ENCODE results near the gene TRAPPC10. TPM values are rescaled to one million over a fixed set of nuclear protein-coding genes. Genes with fewer than 3 reads are reported as not detected.

Gene TRAPPC10, protein sequence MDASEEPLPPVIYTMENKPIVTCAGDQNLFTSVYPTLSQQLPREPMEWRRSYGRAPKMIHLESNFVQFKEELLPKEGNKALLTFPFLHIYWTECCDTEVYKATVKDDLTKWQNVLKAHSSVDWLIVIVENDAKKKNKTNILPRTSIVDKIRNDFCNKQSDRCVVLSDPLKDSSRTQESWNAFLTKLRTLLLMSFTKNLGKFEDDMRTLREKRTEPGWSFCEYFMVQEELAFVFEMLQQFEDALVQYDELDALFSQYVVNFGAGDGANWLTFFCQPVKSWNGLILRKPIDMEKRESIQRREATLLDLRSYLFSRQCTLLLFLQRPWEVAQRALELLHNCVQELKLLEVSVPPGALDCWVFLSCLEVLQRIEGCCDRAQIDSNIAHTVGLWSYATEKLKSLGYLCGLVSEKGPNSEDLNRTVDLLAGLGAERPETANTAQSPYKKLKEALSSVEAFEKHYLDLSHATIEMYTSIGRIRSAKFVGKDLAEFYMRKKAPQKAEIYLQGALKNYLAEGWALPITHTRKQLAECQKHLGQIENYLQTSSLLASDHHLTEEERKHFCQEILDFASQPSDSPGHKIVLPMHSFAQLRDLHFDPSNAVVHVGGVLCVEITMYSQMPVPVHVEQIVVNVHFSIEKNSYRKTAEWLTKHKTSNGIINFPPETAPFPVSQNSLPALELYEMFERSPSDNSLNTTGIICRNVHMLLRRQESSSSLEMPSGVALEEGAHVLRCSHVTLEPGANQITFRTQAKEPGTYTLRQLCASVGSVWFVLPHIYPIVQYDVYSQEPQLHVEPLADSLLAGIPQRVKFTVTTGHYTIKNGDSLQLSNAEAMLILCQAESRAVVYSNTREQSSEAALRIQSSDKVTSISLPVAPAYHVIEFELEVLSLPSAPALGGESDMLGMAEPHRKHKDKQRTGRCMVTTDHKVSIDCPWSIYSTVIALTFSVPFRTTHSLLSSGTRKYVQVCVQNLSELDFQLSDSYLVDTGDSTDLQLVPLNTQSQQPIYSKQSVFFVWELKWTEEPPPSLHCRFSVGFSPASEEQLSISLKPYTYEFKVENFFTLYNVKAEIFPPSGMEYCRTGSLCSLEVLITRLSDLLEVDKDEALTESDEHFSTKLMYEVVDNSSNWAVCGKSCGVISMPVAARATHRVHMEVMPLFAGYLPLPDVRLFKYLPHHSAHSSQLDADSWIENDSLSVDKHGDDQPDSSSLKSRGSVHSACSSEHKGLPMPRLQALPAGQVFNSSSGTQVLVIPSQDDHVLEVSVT
- total RNA-seq (2021; ENCODE audit: unreplicated experiment) (31.5 TPM), Bru-seq, nascent RNA (percentile 77 among the genes with signal in this experiment), BruChase-seq, experiment 1, labeled RNA remaining after a 6-hour chase (percentile 82 among the genes with signal in this experiment), BruChase-seq, experiment 2, labeled RNA remaining after a 2-hour chase (percentile 75 among the genes with signal in this experiment)
- polyA plus RNA-seq (2012): 13.1 and 16.6 TPM in 2 replicates
- long read RNA-seq, partial matches to known transcripts: 10 of 21 reads
- long read RNA-seq, other reads (novel, unspliced or antisense): 7 of 21 reads

DNA sequence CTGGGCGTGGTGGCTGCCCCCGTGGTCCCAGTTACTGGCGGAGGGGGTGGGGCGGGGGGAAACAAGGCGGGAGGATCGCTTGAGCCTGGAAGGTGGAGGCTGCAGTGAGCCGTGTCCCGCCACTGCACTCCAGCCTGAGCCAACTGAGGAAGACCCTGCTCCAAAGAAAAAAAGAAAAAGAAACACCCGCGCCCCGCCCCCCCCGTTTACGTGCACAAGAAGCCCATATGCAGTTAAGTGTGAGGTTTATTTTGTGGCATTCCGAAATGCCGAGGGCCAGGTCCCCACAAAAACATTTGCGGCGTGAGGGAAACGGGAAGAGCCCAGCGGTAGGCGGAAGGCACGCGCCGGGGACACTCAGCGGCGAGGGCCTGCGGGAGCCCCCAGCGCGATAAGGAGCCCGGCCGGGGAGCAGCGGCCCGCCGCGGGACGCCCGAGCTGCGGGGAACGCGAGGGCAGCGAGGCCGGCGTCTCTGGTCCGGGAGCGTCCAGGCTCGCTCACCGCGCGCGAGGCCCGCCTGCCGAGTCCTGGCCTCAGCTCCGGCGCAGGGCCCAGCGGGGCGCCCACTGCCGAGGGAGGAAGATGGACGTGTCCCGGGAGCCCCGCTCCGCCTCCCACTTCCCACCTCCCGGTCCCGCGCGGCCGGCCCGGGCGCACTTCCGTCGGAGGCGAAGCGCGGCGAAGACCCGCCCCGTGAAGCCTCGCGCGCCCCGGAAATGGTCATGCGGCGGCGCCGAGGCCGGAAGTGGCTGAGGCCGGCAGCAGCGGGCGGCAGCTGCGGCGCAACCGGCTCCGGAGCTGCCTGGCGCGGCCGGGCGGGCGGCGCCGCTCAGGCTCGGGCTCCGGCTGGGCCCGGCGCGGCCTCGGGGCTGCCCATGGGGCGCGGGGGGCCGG is at the start of gene TRAPPC10:
TSS of gene TRAPPC10 (plus strand) at position 731 of the 895 bp plus-strand sequence. CDS start 185 bp downstream, outside the sequence.
- no peaks in the 10 kb centered on the region for H3K9me2 ChIP-seq (ENCODE audit: insufficient read depth)
- POLR2A ChIA-PET: interaction anchor here (0.5 kb wide), 1 partner anchor 35 kb away, joined by 3 read pairs; no protein-coding TSS in a partner anchor
- H2AFZ ChIP-seq (ENCODE audit: low read depth, low read length, poor library complexity, severe bottlenecking): no peak within 1 kb of the TSS
- CTCF ChIA-PET: no interaction called here
- H3K9ac ChIP-seq (ENCODE audit: low read length): peak within 1 kb of the TSS; percentile 91
- H3K4me1 ChIP-seq (ENCODE audit: control insufficient read depth in 1 of 2, insufficient read depth in 2 of 2, low read length in 2 of 2): peaks cover 18 to 23% of the 10 kb centered on the region in 2 experiments
- peak; percentile 90 for ATAC-seq
- intact Hi-C loops (cut with micrococcal nuclease): no loop called here
- peak within 1 kb of the TSS; percentile 73 to 82 for H3K4me3 ChIP-seq (replicated peaks in 1 of 2; ENCODE audit: low read depth in 1 of 2, low read length in 2 of 2)
- H3K79me2 ChIP-seq (ENCODE audit: insufficient read depth, low read length): peaks cover 43% of the 10 kb centered on the region
- RAD21 ChIA-PET (ENCODE audit: low non-redundant PET in 1 of 2, low total read pairs in 2 of 2, uncharacterized antibody in 2 of 2, unreplicated experiment in 2 of 2): interaction anchor here in 1 of 2 experiments (0.7 kb wide), 1 partner anchor 18 kb away, joined by 3 read pairs; no protein-coding TSS in a partner anchor
- no TSS peak for BruUV-seq (replicated peaks)
- no peaks in the 10 kb centered on the region for H3K36me3 ChIP-seq (ENCODE audit: control insufficient read depth in 1 of 2, insufficient read depth in 2 of 2, low read length in 2 of 2)
- no peaks in the 10 kb centered on the region for H3K27me3 ChIP-seq (ENCODE audit: insufficient read depth, low read length)
- H3K4me2 ChIP-seq (ENCODE audit: low read length): peak within 1 kb of the TSS; percentile 87
- peak within 1 kb of the TSS; percentile 90 for H3K27ac ChIP-seq (ENCODE audit: low read depth, low read length)
- peaks cover 11% of the 10 kb centered on the region; the same call in 1 of the 2 replicates for H4K20me1 ChIP-seq (ENCODE audit: insufficient read depth)
- H3K9me3 ChIP-seq (ENCODE audit: control insufficient read depth in 1 of 2, insufficient read depth in 1 of 2, low read depth in 1 of 2, low read length in 2 of 2): no peaks in the 10 kb centered on the region
- peak; percentile 62 for DNase-seq (ENCODE audit: low read depth, low spot score)
- no peak for TF ChIP-seq EGR1 (IDR thresholded peaks at IDR 0.05; ENCODE audit: low read depth)
- TF ChIP-seq RAD21 (IDR thresholded peaks at IDR 0.05; ENCODE audit: low read depth): no peak
- TF ChIP-seq ELF1 (IDR thresholded peaks at IDR 0.05; ENCODE audit: borderline replicate concordance, low read depth): peak; percentile 67
- TF ChIP-seq, protein P1, sequence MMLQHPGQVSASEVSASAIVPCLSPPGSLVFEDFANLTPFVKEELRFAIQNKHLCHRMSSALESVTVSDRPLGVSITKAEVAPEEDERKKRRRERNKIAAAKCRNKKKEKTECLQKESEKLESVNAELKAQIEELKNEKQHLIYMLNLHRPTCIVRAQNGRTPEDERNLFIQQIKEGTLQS (IDR thresholded peaks at IDR 0.05): no peak
- TF ChIP-seq ZNF274 (IDR thresholded peaks at IDR 0.05; ENCODE audit: low read depth, low read length): no peak
- no peak for TF ChIP-seq EZH2 (IDR thresholded peaks at IDR 0.05)
- TF ChIP-seq, protein P2, sequence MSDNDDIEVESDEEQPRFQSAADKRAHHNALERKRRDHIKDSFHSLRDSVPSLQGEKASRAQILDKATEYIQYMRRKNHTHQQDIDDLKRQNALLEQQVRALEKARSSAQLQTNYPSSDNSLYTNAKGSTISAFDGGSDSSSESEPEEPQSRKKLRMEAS (IDR thresholded peaks at IDR 0.05): peak; percentile 83
- 0 out of 2 replicates have a peak, but pooled peaks have one; percentile 15 for TF ChIP-seq SP1 (IDR thresholded peaks at IDR 0.05; ENCODE audit: low read depth)
- TF ChIP-seq FOSL1 (IDR thresholded peaks at IDR 0.05; ENCODE audit: low read depth): no peak
- TF ChIP-seq EZH2phosphoT487 (IDR thresholded peaks at IDR 0.05; ENCODE audit: borderline replicate concordance): no peak
- peak; percentile 76; the same call in 1 of the 2 replicates for TF ChIP-seq SIN3A (IDR thresholded peaks at IDR 0.05; ENCODE audit: low read depth)
- TF ChIP-seq CEBPB (IDR thresholded peaks at IDR 0.05; ENCODE audit: low read depth): no peak
- TF ChIP-seq ZFX (IDR thresholded peaks at IDR 0.05): peak; percentile 90
- TF ChIP-seq CBX3 (IDR thresholded peaks at IDR 0.05; ENCODE audit: low read depth): no peak
- peak; percentile 83 for TF ChIP-seq SRF (IDR thresholded peaks at IDR 0.05; ENCODE audit: low read depth)
- TF ChIP-seq, protein P3, sequence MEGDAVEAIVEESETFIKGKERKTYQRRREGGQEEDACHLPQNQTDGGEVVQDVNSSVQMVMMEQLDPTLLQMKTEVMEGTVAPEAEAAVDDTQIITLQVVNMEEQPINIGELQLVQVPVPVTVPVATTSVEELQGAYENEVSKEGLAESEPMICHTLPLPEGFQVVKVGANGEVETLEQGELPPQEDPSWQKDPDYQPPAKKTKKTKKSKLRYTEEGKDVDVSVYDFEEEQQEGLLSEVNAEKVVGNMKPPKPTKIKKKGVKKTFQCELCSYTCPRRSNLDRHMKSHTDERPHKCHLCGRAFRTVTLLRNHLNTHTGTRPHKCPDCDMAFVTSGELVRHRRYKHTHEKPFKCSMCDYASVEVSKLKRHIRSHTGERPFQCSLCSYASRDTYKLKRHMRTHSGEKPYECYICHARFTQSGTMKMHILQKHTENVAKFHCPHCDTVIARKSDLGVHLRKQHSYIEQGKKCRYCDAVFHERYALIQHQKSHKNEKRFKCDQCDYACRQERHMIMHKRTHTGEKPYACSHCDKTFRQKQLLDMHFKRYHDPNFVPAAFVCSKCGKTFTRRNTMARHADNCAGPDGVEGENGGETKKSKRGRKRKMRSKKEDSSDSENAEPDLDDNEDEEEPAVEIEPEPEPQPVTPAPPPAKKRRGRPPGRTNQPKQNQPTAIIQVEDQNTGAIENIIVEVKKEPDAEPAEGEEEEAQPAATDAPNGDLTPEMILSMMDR (IDR thresholded peaks at IDR 0.05 in 2 of 3, conservative IDR thresholded peaks at IDR 0.05 in 1 of 3; ENCODE audit: borderline replicate concordance in 1 of 3, insufficient read depth in 1 of 3, low read depth in 2 of 3, low read length in 2 of 3): no peak
- peak; percentile 40 for TF ChIP-seq YY1 (IDR thresholded peaks at IDR 0.05; ENCODE audit: extremely low read depth, insufficient replicate concordance, low read depth, low read length)
- peak; percentile 81 for TF ChIP-seq POLR2A (IDR thresholded peaks at IDR 0.05; ENCODE audit: borderline replicate concordance, extremely low read depth, insufficient read depth, insufficient read length)
- TF ChIP-seq TCF7L2 (IDR thresholded peaks at IDR 0.05; ENCODE audit: borderline replicate concordance, extremely low read depth, insufficient read depth, insufficient read length): peak; percentile 20
